Memory B cell (primary cell): ENCODE results near the gene SFRP5.

Source experiments
- ATAC-seq: fragments of 150-1000 bp; cut with Tn5 transposase; 2 replicates; pipeline ENCODE4 v1.10.0; 2021; ENCODE audit warnings: low read depth, mild to moderate bottlenecking, moderate library complexity
- DNase-seq, 2 donors: peaks; one replicate each; pipeline ENCODE4 v3.0.0; 2022; ENCODE audit warnings: low spot score in 2 of 2
- H3K27ac Mint-ChIP-seq: one replicate; pipeline ENCODE4 v1.8.0; 2022; ENCODE audit warnings: mild to moderate bottlenecking, moderate library complexity, mixed read lengths
- H3K27me3 Mint-ChIP-seq: one replicate; pipeline ENCODE4 v1.8.0; 2022; ENCODE audit warnings: mixed read lengths
- H3K36me3 Mint-ChIP-seq: one replicate; pipeline ENCODE4 v1.8.0; 2022; ENCODE audit warnings: mild to moderate bottlenecking, mixed read lengths
- H3K4me1 Mint-ChIP-seq: one replicate; pipeline ENCODE4 v1.8.0; 2022; ENCODE audit warnings: mixed read lengths
- H3K4me3 Mint-ChIP-seq: one replicate; pipeline ENCODE4 v1.8.0; 2022; ENCODE audit warnings: mild to moderate bottlenecking, moderate library complexity, mixed read lengths
- H3K9me3 Mint-ChIP-seq: one replicate; pipeline ENCODE4 v1.8.0; 2022; ENCODE audit warnings: mixed read lengths

The SFRP5 gene

GRCh38 chr10:97726636-97727178 lies 45.1 kb downstream of the SFRP5 start:
- ATAC-seq (no peak), DNase-seq (no peak)
- Mint-ChIP-seq H3K27me3 (peaks cover 2% of the 10 kb centered on the region), H3K27ac (no peak overlapping the region), H3K9me3 (no peaks in the 10 kb centered on the region), H3K4me3 (no peak overlapping the region), H3K36me3 (no peaks in the 10 kb centered on the region), H3K4me1 (no peaks in the 10 kb centered on the region)

- no peak for ATAC-seq
Measured at GRCh38 chr10:97724341-97724941, 47.4 kb downstream of the SFRP5 start.

GRCh38 chr10:97723001-97723400 lies 48.8 kb downstream of the SFRP5 start:
- ATAC-seq, result no peak
- no peaks in the 10 kb centered on the region for H3K36me3 Mint-ChIP-seq
- H3K27ac Mint-ChIP-seq, result no peak overlapping the region
- no peaks in the 10 kb centered on the region for H3K9me3 Mint-ChIP-seq
- no peaks in the 10 kb centered on the region for H3K4me1 Mint-ChIP-seq
- DNase-seq, result no peak
- H3K27me3 Mint-ChIP-seq, result no peaks in the 10 kb centered on the region
- no peak overlapping the region for H3K4me3 Mint-ChIP-seq

More at GRCh38 chr10:97724341-97724941, 47.4 kb downstream of the SFRP5 start:
- no peaks in the 10 kb centered on the region for H3K4me1 Mint-ChIP-seq
- no peak overlapping the region for H3K4me3 Mint-ChIP-seq
- H3K27ac Mint-ChIP-seq, result no peak overlapping the region
- no peaks in the 10 kb centered on the region for H3K9me3 Mint-ChIP-seq
- DNase-seq, result no peak
- H3K27me3 Mint-ChIP-seq, result peaks cover 2% of the 10 kb centered on the region
- no peaks in the 10 kb centered on the region for H3K36me3 Mint-ChIP-seq

GRCh38 chr10:97721871-97722780 lies 49.7 kb downstream of the SFRP5 start:
- DNase-seq, result no peak
- H3K27ac Mint-ChIP-seq, result no peak overlapping the region
- no peaks in the 10 kb centered on the region for H3K36me3 Mint-ChIP-seq
- ATAC-seq, result no peak
- no peaks in the 10 kb centered on the region for H3K27me3 Mint-ChIP-seq
- H3K4me1 Mint-ChIP-seq, result no peaks in the 10 kb centered on the region
- H3K4me3 Mint-ChIP-seq, result no peak overlapping the region
- no peaks in the 10 kb centered on the region for H3K9me3 Mint-ChIP-seq

GRCh38 chr10:97719602-97720001 lies 52.2 kb downstream of the SFRP5 start:
- DNase-seq (no peak), ATAC-seq (no peak)
- H3K9me3 Mint-ChIP-seq, result no peaks in the 10 kb centered on the region
- no peaks in the 10 kb centered on the region for H3K36me3 Mint-ChIP-seq
- no peak overlapping the region for H3K4me3 Mint-ChIP-seq
- no peaks in the 10 kb centered on the region for H3K27me3 Mint-ChIP-seq
- H3K27ac Mint-ChIP-seq, result no peak overlapping the region
- H3K4me1 Mint-ChIP-seq, result peaks cover 3% of the 10 kb centered on the region

- ATAC-seq, result no peak
- no peaks in the 10 kb centered on the region for H3K27me3 Mint-ChIP-seq
- H3K4me3 Mint-ChIP-seq, result no peak overlapping the region
- H3K9me3 Mint-ChIP-seq, result no peaks in the 10 kb centered on the region
- H3K4me1 Mint-ChIP-seq, result peaks cover 5% of the 10 kb centered on the region
- H3K36me3 Mint-ChIP-seq, result no peaks in the 10 kb centered on the region
- H3K27ac Mint-ChIP-seq, result no peak overlapping the region
- DNase-seq, result no peak
Measured at GRCh38 chr10:97718659-97719142, 53.1 kb downstream of the SFRP5 start.

GRCh38 chr10:97718178-97718577 lies 53.6 kb downstream of the SFRP5 start:
- no peak for ATAC-seq
- H3K27ac Mint-ChIP-seq, result no peak overlapping the region
- no peak overlapping the region for H3K4me3 Mint-ChIP-seq
- no peaks in the 10 kb centered on the region for H3K36me3 Mint-ChIP-seq
- DNase-seq, result no peak
- H3K9me3 Mint-ChIP-seq, result no peaks in the 10 kb centered on the region
- H3K4me1 Mint-ChIP-seq, result peaks cover 8% of the 10 kb centered on the region
- no peaks in the 10 kb centered on the region for H3K27me3 Mint-ChIP-seq

GRCh38 chr10:97717627-97718026 lies 54.2 kb downstream of the SFRP5 start:
- Mint-ChIP-seq H3K9me3 (no peaks in the 10 kb centered on the region), H3K36me3 (no peaks in the 10 kb centered on the region), H3K27me3 (peaks cover 3% of the 10 kb centered on the region), H3K4me1 (peaks cover 12% of the 10 kb centered on the region), H3K4me3 (no peak overlapping the region), H3K27ac (no peak overlapping the region)
- DNase-seq (no peak), ATAC-seq (no peak)
